SK-N-MC (cell line): ENCODE results near the gene ZBTB3.
"Not testable (repeated sequence)": the region's sequence is repeated elsewhere in the genome, so short reads cannot be mapped to it uniquely, and the experiment has no call there.

Experiments used
- DNase-seq: peaks from one replicate; pipeline ENCODE4 v3.0.0-alpha.2; 2011; ENCODE audit warnings: low read depth, low spot score
- H3K27ac ChIP-seq: fragments of 200-600 bp; sonication (generic); 2 replicates; pipeline ENCODE4 v1.5.1; 2016; ENCODE audit warnings: mixed run types
- H3K36me3 ChIP-seq: fragments of 200-600 bp; sonication (generic); 2 replicates; pipeline ENCODE4 v1.6.1; 2017; ENCODE audit warnings: antibody characterized with exemption, low read length, mixed read lengths; ENCODE audit not compliant: insufficient read depth
- H3K4me3 ChIP-seq: fragments of 200-600 bp; sonication (generic); 2 replicates; pipeline ENCODE4 v1.5.1; 2016
- H3K9ac ChIP-seq: fragments of 200-600 bp; sonication (generic); 2 replicates; pipeline ENCODE4 v1.8.0; 2017; ENCODE audit warnings: mixed run types, mixed read lengths; ENCODE audit not compliant: insufficient read length
- H3K9me3 ChIP-seq: fragments of 200-600 bp; sonication (generic); 2 replicates; pipeline ENCODE4 v1.6.1; 2017; ENCODE audit warnings: low read depth, mild to moderate bottlenecking, antibody characterized with exemption, low read length, moderate library complexity, mixed read lengths
- EZH2 ChIP-seq: fragments of 200-600 bp; sonication (generic); IDR thresholded peaks from one replicate; pipeline ENCODE4 v1.6.1; 2017; ENCODE audit warnings: antibody characterized with exemption
- FOXP2 ChIP-seq: optimal IDR thresholded peaks from 2 replicates; pipeline ENCODE3; 2011; ENCODE audit warnings: mild to moderate bottlenecking, moderate library complexity; ENCODE audit not compliant: insufficient read depth; ENCODE audit errors: extremely low read length, control extremely low read depth
- POLR2AphosphoS5 ChIP-seq: IDR thresholded peaks from 2 replicates; pipeline ENCODE4 v1.6.1; 2012; ENCODE audit warnings: mild to moderate bottlenecking, low read depth, low read length, borderline replicate concordance

ZBTB3 gene

DNA sequence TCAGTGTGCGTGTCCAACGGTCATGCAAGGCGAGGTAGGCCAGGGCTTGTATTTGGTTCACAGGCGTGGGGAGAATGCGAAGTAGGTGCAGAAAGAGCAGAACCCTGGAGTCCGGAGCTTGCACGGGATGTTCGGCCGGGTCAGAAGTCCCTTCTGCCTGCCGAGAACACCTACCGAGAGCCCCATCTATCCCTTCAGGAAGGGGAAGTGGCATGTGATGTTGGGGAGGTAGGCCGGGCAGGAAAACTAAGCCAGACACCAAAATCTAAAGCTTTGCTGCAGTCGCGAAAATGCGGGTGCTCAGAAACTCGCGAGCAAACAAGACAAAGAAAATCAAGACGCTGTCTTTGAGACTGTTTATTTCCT is 16.8 kb upstream of the ZBTB3 start:
- Histone ChIP-seq H3K36me3 (peaks cover 26% of the 10 kb centered on the region; the same call in 1 of the 2 replicates), H3K4me3 (peak overlapping the region; percentile 93), H3K27ac (peak overlapping the region; percentile 87), H3K9me3 (no peaks in the 10 kb centered on the region), H3K9ac (peak overlapping the region; percentile 82)
- TF ChIP-seq POLR2AphosphoS5 (no peak), EZH2 (no peak), FOXP2 (no peak)
- DNase-seq = no peak

DNA sequence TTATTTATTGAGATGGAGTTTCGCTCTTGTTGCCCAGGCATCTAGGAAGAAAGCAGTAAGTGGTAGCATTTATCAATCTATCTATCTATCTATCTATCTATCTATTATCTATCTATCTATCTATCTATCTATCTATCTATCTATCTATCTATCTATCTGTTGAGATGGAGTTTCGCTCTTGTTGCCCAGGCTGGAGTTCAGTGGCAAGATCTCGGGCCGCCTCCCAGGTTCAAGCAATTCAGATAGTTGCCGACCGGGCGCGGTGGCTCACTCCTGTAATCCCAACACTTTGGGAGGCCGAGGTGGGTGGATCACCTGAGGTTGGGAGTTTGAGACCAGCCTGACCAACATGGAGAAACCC is 6.9 kb upstream of the ZBTB3 start:
- H3K27ac ChIP-seq, H3K9ac ChIP-seq: not testable (repeated sequence)

GRCh38 chr11:62757846-62758788 is 4.2 kb upstream of the ZBTB3 start:
- Histone ChIP-seq H3K27ac (no peak overlapping the region), H3K9ac (no peak overlapping the region), H3K9me3 (no peaks in the 10 kb centered on the region), H3K4me3 (no peak overlapping the region), H3K36me3 (peaks cover 5% of the 10 kb centered on the region; the same call in 1 of the 2 replicates)
- no peak for DNase-seq
- TF ChIP-seq POLR2AphosphoS5 (no peak), FOXP2 (no peak), EZH2 (no peak)

More for the DNA sequence above, 6.9 kb upstream of the ZBTB3 start:
- H3K4me3 ChIP-seq = peak overlapping the region; percentile 99
- H3K36me3 ChIP-seq, DNase-seq, H3K9me3 ChIP-seq: not testable (repeated sequence)

DNA sequence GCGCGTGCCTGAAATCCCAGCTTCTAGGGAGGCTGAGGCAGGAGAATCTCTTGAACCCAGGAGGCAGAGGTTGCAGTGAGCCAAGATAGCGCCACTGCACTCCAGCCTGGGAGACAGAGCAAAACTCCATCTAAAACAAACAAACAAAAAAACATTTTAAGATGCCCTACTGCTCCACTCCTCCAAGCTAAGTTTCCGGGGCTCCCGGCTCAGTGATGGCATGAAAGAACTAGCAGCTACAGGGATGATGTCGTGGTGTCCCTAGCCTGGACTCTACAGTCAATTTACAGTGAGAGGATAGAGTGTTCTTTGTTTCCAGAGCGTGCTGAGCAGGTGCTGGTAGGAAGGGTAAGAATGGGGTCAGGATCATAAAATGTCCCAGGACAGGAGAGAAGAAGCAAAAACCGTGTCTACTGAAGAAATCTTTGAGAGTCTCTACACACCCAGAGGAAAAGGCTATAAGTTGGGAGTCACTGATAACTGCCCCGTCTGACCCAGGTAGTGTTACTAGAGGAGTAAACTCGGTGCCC is 1.2 kb upstream of the ZBTB3 start:
- no peaks in the 10 kb centered on the region for H3K9me3 ChIP-seq
- H3K9ac ChIP-seq = no peak overlapping the region
- TF ChIP-seq EZH2 (no peak), FOXP2 (no peak), POLR2AphosphoS5 (no peak)
- no peak overlapping the region for H3K4me3 ChIP-seq
- no peak overlapping the region for H3K27ac ChIP-seq
- H3K36me3 ChIP-seq = peaks cover 4% of the 10 kb centered on the region; the same call in 1 of the 2 replicates
- DNase-seq = no peak

GRCh38 chr11:62752994-62753735 is 795 bp downstream of the ZBTB3 start:
- peak overlapping the region; percentile 96 for H3K27ac ChIP-seq
- H3K9ac ChIP-seq = peak overlapping the region; percentile 91

GRCh38 chr11:62752177-62752785 is 1.7 kb downstream of the ZBTB3 start:
- Histone ChIP-seq H3K27ac (no peak overlapping the region), H3K9ac (no peak overlapping the region)
- no peak for DNase-seq

More at GRCh38 chr11:62752994-62753735, 795 bp downstream of the ZBTB3 start:
- no peak for TF ChIP-seq EZH2
- no peak for TF ChIP-seq FOXP2
- TF ChIP-seq POLR2AphosphoS5 = no peak
- H3K9me3 ChIP-seq = no peaks in the 10 kb centered on the region
- DNase-seq = no peak
- H3K36me3 ChIP-seq = peaks cover 4% of the 10 kb centered on the region; the same call in 1 of the 2 replicates
- H3K4me3 ChIP-seq = peak overlapping the region; percentile 100

DNA sequence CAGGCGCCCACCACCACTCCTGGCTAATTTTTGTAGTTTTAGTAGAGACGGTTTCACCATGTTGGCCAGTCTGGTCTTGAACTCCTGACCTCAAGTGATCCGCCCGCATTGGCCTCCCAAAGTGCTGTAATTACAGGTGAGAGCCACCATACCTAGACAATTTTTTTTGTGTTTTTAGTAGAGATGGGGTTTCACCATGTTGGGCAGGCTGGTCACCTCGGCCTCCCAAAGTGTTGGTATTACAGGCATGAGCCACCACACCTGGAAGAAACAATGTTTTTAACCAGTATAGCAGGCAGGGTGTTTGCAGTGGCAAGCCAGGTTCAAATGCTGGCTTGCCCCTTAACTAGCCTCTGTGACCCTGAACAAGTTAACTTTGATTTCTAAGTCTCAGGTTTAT is 4.0 kb downstream of the ZBTB3 start:
- not testable (repeated sequence) for H3K27ac ChIP-seq, DNase-seq, H3K9ac ChIP-seq, H3K9me3 ChIP-seq, H3K36me3 ChIP-seq, H3K4me3 ChIP-seq

More at GRCh38 chr11:62752177-62752785, 1.7 kb downstream of the ZBTB3 start:
- Histone ChIP-seq H3K36me3 (peaks cover 4% of the 10 kb centered on the region; the same call in 1 of the 2 replicates), H3K4me3 (no peak overlapping the region), H3K9me3 (no peaks in the 10 kb centered on the region)
- TF ChIP-seq EZH2 (no peak), FOXP2 (no peak), POLR2AphosphoS5 (no peak)
